Measurements from ENCODE around the gene TUBGCP2. TPM values are rescaled to one million over a fixed set of nuclear protein-coding genes. Genes with fewer than 3 reads are reported as not detected.

TUBGCP2 gene
- total and polyA plus RNA-seq, 2 of the 13 experiments (the other 11 are each of a cell fraction or from before 2014, with no cell fraction given) = 21.3 to 34.5 TPM

GRCh38 chr10:133308421-133309099, at the start of gene TUBGCP2, which contains the start of gene ZNF511 (continued):
- no peak for TF ChIP-seq ZNF646 (CRISPR knock-in tag; IDR thresholded peaks at IDR 0.05)
- no peak for TF ChIP-seq MLX (CRISPR knock-in tag; IDR thresholded peaks at IDR 0.05)
- TF ChIP-seq ZNF883 (CRISPR knock-in tag; IDR thresholded peaks at IDR 0.05; ENCODE audit: not compliant biosample characterization) = peak; percentile 71
- TF ChIP-seq CCDC6 (CRISPR knock-in tag; IDR thresholded peaks at IDR 0.05) = no peak; the same call in 1 of the 2 replicates
- no peak; the same call in 1 of the 2 replicates for TF ChIP-seq FOXC1 (CRISPR knock-in tag; IDR thresholded peaks at IDR 0.05; ENCODE audit: borderline replicate concordance)
- TF ChIP-seq DPF2 (CRISPR knock-in tag; IDR thresholded peaks at IDR 0.05; ENCODE audit: borderline replicate concordance, low read depth) = no peak
- TF ChIP-seq TP53 (CRISPR knock-in tag; conservative IDR thresholded peaks at IDR 0.05) = no peak
- TF ChIP-seq ZNF10 (CRISPR knock-in tag; IDR thresholded peaks at IDR 0.05; ENCODE audit: borderline replicate concordance, low read depth) = no peak
- TF ChIP-seq DNMT3B (CRISPR knock-in tag; conservative IDR thresholded peaks at IDR 0.05) = no peak
- no peak for TF ChIP-seq DBP (CRISPR knock-in tag; IDR thresholded peaks at IDR 0.05; ENCODE audit: not compliant biosample characterization)
- TF ChIP-seq STAT6 (CRISPR knock-in tag; IDR thresholded peaks at IDR 0.05; ENCODE audit: borderline replicate concordance) = no peak
- no peak for TF ChIP-seq ZNF772 (CRISPR knock-in tag; IDR thresholded peaks at IDR 0.05)
- no peak for TF ChIP-seq ZNF7 (CRISPR knock-in tag; IDR thresholded peaks at IDR 0.05)
